ENCODE measurements around the gene KCNIP4. TPM values are rescaled to one million over a fixed set of nuclear protein-coding genes. Genes with fewer than 3 reads are reported as not detected.

KCNIP4 gene
- total and polyA plus RNA-seq, 2 donors (not counting 3 experiments of a cell fraction or from before 2014, with no cell fraction given): not detected

DNA sequence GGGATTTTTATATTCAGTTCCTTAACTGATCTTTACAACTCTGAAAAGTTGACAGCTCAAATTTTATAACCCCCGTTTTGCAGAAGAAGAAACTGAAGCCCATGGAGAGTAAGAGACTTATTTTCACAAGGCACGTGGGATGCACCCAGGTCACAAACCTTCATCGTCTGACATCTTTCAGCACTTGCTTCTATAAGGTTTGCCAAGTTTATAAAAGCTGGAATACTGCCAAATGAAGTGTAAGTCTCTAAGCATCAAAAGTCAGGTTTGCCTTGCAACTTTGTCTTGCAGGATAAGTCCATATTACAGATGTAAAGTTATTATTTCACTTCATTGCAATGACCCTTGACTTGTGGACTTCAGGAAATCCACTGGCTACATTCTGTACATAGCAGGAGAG, 6.3 kb upstream of the KCNIP4 start:
- no peak for DNase-seq (ENCODE audit: low read depth, low spot score)
- no peak for FAIRE-seq
- Histone ChIP-seq H3K9me1 (replicated peaks; ENCODE audit: control insufficient read depth, extremely low read depth, insufficient read depth, low read length) (no peaks in the 10 kb centered on the region), H3K27ac (ENCODE audit: insufficient read depth, low read depth, low read length) (no peak overlapping the region), H3K9me3 (replicated peaks; ENCODE audit: control insufficient read depth, insufficient read depth, low read length) (no peaks in the 10 kb centered on the region), H3K4me3 (replicated peaks in 1 of 3; ENCODE audit: insufficient read depth in 1 of 3, low read depth in 1 of 3, low read length in 3 of 3) (no peak overlapping the region), H3K4me1 (ENCODE audit: control insufficient read depth, extremely low read depth, insufficient read depth, low read length) (no peaks in the 10 kb centered on the region), H2AFZ (ENCODE audit: low read depth, low read length) (no peak overlapping the region), H3K4me2 (ENCODE audit: insufficient read depth, low read length) (no peak overlapping the region), H3K79me2 (ENCODE audit: control insufficient read depth, insufficient read depth, low read length) (no peaks in the 10 kb centered on the region), H3K36me3 (ENCODE audit: control insufficient read depth in 2 of 2, extremely low read depth in 1 of 2, insufficient read depth in 2 of 2, low read length in 2 of 2) (no peaks in the 10 kb centered on the region), H3K27me3 (ENCODE audit: control insufficient read depth in 2 of 2, insufficient read depth in 2 of 2, low read length in 2 of 2) (peaks cover 0 to 2% of the 10 kb centered on the region in 2 experiments), H3K9ac (replicated peaks; ENCODE audit: extremely low read depth, insufficient read depth, low read length) (no peak overlapping the region), H4K20me1 (replicated peaks; ENCODE audit: control insufficient read depth, extremely low read depth, insufficient read depth, low read length) (no peaks in the 10 kb centered on the region)
- no TSS peak for BruUV-seq (replicated peaks)
- CTCF ChIA-PET: interaction anchor here (1.1 kb wide), 1 partner anchor 674 kb away, joined by 3 read pairs; no protein-coding TSS in a partner anchor
- dilution Hi-C loops (cut with MboI; ENCODE audit: extremely low pct_ligation_motif_present, low sequenced_read_pairs): no loop called here
- intact Hi-C loops (cut with micrococcal nuclease): no loop called here
- TF ChIP-seq POLR2AphosphoS5 (IDR thresholded peaks at IDR 0.05; ENCODE audit: insufficient read depth, low read depth, low read length) (no peak), MYC (IDR thresholded peaks at IDR 0.05; ENCODE audit: low read depth, low read length) (no peak), EZH2 (IDR thresholded peaks at IDR 0.05; ENCODE audit: borderline replicate concordance, low read depth, low read length, severe bottlenecking) (no peak), POLR2A (IDR thresholded peaks at IDR 0.05; ENCODE audit: low read depth, low read length) (no peak), GATA2 (IDR thresholded peaks at IDR 0.05; ENCODE audit: insufficient read depth, insufficient read length, low read depth, low read length) (no peak)
- TF ChIP-seq, protein P1, sequence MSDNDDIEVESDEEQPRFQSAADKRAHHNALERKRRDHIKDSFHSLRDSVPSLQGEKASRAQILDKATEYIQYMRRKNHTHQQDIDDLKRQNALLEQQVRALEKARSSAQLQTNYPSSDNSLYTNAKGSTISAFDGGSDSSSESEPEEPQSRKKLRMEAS (IDR thresholded peaks at IDR 0.05; ENCODE audit: insufficient read depth, insufficient read length): no peak
- POLR2A ChIA-PET: no interaction called here

DNA sequence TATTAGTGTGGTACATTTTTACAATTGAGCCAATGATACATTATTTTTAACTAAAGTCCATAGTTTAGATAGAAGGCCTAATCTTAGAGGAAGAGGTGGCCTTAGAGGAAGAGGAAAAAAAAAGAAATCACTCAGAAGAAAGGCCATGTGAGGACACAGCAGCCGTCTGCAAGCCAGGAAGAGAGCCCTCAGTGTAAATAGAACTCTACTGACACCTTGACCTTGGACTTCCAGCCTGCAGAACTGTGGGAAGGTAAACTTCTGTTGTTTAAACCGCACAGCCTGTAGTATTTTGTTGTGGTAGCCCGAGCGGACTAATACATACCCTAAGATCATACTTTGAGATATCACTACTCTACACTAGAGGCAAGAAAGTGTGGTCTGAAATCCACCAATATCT, 5.1 kb upstream of the KCNIP4 start:
- Histone ChIP-seq H3K27ac (ENCODE audit: insufficient read depth, low read depth, low read length) (no peak overlapping the region), H3K36me3 (ENCODE audit: control insufficient read depth in 2 of 2, extremely low read depth in 1 of 2, insufficient read depth in 2 of 2, low read length in 2 of 2) (no peaks in the 10 kb centered on the region), H3K27me3 (ENCODE audit: control insufficient read depth in 2 of 2, insufficient read depth in 2 of 2, low read length in 2 of 2) (peaks cover 0 to 6% of the 10 kb centered on the region in 2 experiments), H3K79me2 (ENCODE audit: control insufficient read depth, insufficient read depth, low read length) (no peaks in the 10 kb centered on the region), H3K4me1 (ENCODE audit: control insufficient read depth, extremely low read depth, insufficient read depth, low read length) (no peaks in the 10 kb centered on the region), H4K20me1 (replicated peaks; ENCODE audit: control insufficient read depth, extremely low read depth, insufficient read depth, low read length) (no peaks in the 10 kb centered on the region), H3K4me2 (ENCODE audit: insufficient read depth, low read length) (no peak overlapping the region), H3K9ac (replicated peaks; ENCODE audit: extremely low read depth, insufficient read depth, low read length) (no peak overlapping the region), H3K9me1 (replicated peaks; ENCODE audit: control insufficient read depth, extremely low read depth, insufficient read depth, low read length) (no peaks in the 10 kb centered on the region), H3K4me3 (replicated peaks in 1 of 3; ENCODE audit: insufficient read depth in 1 of 3, low read depth in 1 of 3, low read length in 3 of 3) (no peak overlapping the region), H2AFZ (ENCODE audit: low read depth, low read length) (no peak overlapping the region), H3K9me3 (replicated peaks; ENCODE audit: control insufficient read depth, insufficient read depth, low read length) (no peaks in the 10 kb centered on the region)
- no TSS peak for BruUV-seq (replicated peaks)
- intact Hi-C loops (cut with micrococcal nuclease): no loop called here
- dilution Hi-C loops (cut with MboI; ENCODE audit: extremely low pct_ligation_motif_present, low sequenced_read_pairs): no loop called here
- ChIA-PET POLR2A (interaction anchor here (0.6 kb wide), 1 partner anchor 205 kb away, joined by 3 read pairs; no protein-coding TSS in a partner anchor), CTCF (interaction anchor here (1.1 kb wide), 1 partner anchor 675 kb away, joined by 3 read pairs; no protein-coding TSS in a partner anchor)
- FAIRE-seq (no peak), DNase-seq (ENCODE audit: low read depth, low spot score) (no peak)
- TF ChIP-seq EZH2 (IDR thresholded peaks at IDR 0.05; ENCODE audit: borderline replicate concordance, low read depth, low read length, severe bottlenecking): no peak
- no peak for TF ChIP-seq GATA2 (IDR thresholded peaks at IDR 0.05; ENCODE audit: insufficient read depth, insufficient read length, low read depth, low read length)
- TF ChIP-seq JUN (IDR thresholded peaks at IDR 0.05; ENCODE audit: borderline replicate concordance, insufficient read depth, insufficient read length, low read depth): no peak
- no peak for TF ChIP-seq MYC (IDR thresholded peaks at IDR 0.05; ENCODE audit: low read depth, low read length)
- TF ChIP-seq, protein P2, sequence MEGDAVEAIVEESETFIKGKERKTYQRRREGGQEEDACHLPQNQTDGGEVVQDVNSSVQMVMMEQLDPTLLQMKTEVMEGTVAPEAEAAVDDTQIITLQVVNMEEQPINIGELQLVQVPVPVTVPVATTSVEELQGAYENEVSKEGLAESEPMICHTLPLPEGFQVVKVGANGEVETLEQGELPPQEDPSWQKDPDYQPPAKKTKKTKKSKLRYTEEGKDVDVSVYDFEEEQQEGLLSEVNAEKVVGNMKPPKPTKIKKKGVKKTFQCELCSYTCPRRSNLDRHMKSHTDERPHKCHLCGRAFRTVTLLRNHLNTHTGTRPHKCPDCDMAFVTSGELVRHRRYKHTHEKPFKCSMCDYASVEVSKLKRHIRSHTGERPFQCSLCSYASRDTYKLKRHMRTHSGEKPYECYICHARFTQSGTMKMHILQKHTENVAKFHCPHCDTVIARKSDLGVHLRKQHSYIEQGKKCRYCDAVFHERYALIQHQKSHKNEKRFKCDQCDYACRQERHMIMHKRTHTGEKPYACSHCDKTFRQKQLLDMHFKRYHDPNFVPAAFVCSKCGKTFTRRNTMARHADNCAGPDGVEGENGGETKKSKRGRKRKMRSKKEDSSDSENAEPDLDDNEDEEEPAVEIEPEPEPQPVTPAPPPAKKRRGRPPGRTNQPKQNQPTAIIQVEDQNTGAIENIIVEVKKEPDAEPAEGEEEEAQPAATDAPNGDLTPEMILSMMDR (IDR thresholded peaks at IDR 0.05; ENCODE audit: extremely low read depth in 1 of 2, insufficient read depth in 1 of 2, low read depth in 1 of 2, low read length in 2 of 2): no peak
- TF ChIP-seq POLR2AphosphoS5 (IDR thresholded peaks at IDR 0.05; ENCODE audit: insufficient read depth, low read depth, low read length): no peak
- TF ChIP-seq POLR2A (IDR thresholded peaks at IDR 0.05; ENCODE audit: low read depth, low read length): no peak
- TF ChIP-seq FOS (IDR thresholded peaks at IDR 0.05; ENCODE audit: borderline replicate concordance, insufficient read depth, low read length): no peak

Data from endothelial cell of umbilical vein (primary cell).